Measurements from ENCODE around the gene PPARA. TPM values are rescaled to one million over a fixed set of nuclear protein-coding genes. Genes with fewer than 3 reads are reported as not detected.

Gene PPARA
- total and polyA plus RNA-seq, 9 of the 15 experiments (the other 6 are each of a cell fraction or from before 2014, with no cell fraction given) = 0.64 to 5.3 (median 3.5) TPM

- in situ Hi-C loops (cut with MboI) = loop anchor here (10.0 kb wide), 1 partner anchor 98 kb away; no protein-coding TSS in a partner anchor
- ATAC-seq = no peak
- no TSS peak for BruUV-seq (replicated peaks)
- intact Hi-C loops (cut with micrococcal nuclease) = no loop called here
- no peak overlapping the region for H3K4me2 ChIP-seq (ENCODE audit: insufficient read depth, low read length)
- H4K20me1 ChIP-seq (replicated peaks; ENCODE audit: control insufficient read depth, insufficient read depth, low read length) = no peaks in the 10 kb centered on the region
- no peaks in the 10 kb centered on the region for H3K9me3 ChIP-seq (replicated peaks; ENCODE audit: control insufficient read depth, insufficient read depth, low read depth, low read length)
- H3K9me1 ChIP-seq (ENCODE audit: control insufficient read depth, insufficient read depth, low read length) = no peaks in the 10 kb centered on the region
- no peak overlapping the region for H3K9ac ChIP-seq (ENCODE audit: insufficient read depth in 1 of 2, low read depth in 2 of 2, low read length in 2 of 2)
- 0 out of 3 replicates have a peak, but pooled peaks cover 1% of the 10 kb centered on the region for H3K79me2 ChIP-seq (ENCODE audit: control insufficient read depth, insufficient read depth, low read length)
- ChIA-PET CTCF (ENCODE audit: low intra/inter-chr PET ratio) (no interaction called here), POLR2A (interaction anchor here (1.1 kb wide), 1 partner anchor 11 kb away, joined by 3 read pairs; no protein-coding TSS in a partner anchor)
- no peaks in the 10 kb centered on the region for H3K36me3 ChIP-seq (ENCODE audit: control insufficient read depth, insufficient read depth, low read length)
- H3K27ac ChIP-seq (ENCODE audit: extremely low read depth, low read depth, low read length) = no peak overlapping the region
- no peak for DNase-seq (ENCODE audit: extremely low read depth in 1 of 4, low spot score in 3 of 4)
- no peak overlapping the region for H2AFZ ChIP-seq (ENCODE audit: low read depth, low read length)
- TF ChIP-seq TSC22D4 (tag; IDR thresholded peaks at IDR 0.05) = no peak
- TF ChIP-seq, protein P1, sequence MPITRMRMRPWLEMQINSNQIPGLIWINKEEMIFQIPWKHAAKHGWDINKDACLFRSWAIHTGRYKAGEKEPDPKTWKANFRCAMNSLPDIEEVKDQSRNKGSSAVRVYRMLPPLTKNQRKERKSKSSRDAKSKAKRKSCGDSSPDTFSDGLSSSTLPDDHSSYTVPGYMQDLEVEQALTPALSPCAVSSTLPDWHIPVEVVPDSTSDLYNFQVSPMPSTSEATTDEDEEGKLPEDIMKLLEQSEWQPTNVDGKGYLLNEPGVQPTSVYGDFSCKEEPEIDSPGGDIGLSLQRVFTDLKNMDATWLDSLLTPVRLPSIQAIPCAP (CRISPR knock-in tag; IDR thresholded peaks at IDR 0.05; ENCODE audit: borderline replicate concordance) = no peak
- TF ChIP-seq, protein P2, sequence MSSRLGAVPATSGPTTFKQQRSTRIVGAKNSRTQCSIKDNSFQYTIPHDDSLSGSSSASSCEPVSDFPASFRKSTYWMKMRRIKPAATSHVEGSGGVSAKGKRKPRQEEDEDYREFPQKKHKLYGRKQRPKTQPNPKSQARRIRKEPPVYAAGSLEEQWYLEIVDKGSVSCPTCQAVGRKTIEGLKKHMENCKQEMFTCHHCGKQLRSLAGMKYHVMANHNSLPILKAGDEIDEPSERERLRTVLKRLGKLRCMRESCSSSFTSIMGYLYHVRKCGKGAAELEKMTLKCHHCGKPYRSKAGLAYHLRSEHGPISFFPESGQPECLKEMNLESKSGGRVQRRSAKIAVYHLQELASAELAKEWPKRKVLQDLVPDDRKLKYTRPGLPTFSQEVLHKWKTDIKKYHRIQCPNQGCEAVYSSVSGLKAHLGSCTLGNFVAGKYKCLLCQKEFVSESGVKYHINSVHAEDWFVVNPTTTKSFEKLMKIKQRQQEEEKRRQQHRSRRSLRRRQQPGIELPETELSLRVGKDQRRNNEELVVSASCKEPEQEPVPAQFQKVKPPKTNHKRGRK (tag; IDR thresholded peaks at IDR 0.05) = peak; percentile 51; the same call in 1 of the 2 replicates
- no peak for TF ChIP-seq SRSF3 (IDR thresholded peaks at IDR 0.05; ENCODE audit: insufficient read depth, low read length)
- no peak overlapping the region for H3K4me3 ChIP-seq
- peaks cover under 1 to 28% of the 10 kb centered on the region in 2 experiments; a peak in 3 of 5 replicates for H3K4me1 ChIP-seq (replicated peaks in 1 of 2; ENCODE audit: control insufficient read depth in 2 of 2, insufficient read depth in 2 of 2, low read length in 2 of 2)
- 8% methylated on average over 4 of the region's 4 CpGs for WGBS (ENCODE audit: insufficient coverage, low coverage, missing lambda C conversion rate)
- peaks cover 9 to 50% of the 10 kb centered on the region in 2 experiments; a peak in 4 of 5 replicates for H3K27me3 ChIP-seq (ENCODE audit: control insufficient read depth in 2 of 2, insufficient read depth in 2 of 2, low read length in 2 of 2)
- FAIRE-seq = no peak
These were observed 4.0 kb upstream of the PPARA start for GRCh38 chr22:46146329-46146728.

Measured in K562 (cell line).